ENCODE data around the gene DRGX. TPM values are rescaled to one million over a fixed set of nuclear protein-coding genes. Genes with fewer than 3 reads are reported as not detected.

DRGX gene
- total and polyA plus RNA-seq, 2 experiments from 2014 or later = not detected

- Histone ChIP-seq H3K27me3 (no peaks in the 10 kb centered on the region), H3K9me2 (replicated peaks; ENCODE audit: insufficient read depth) (no peaks in the 10 kb centered on the region), H4K20me1 (ENCODE audit: insufficient read depth, poor library complexity, severe bottlenecking) (no peaks in the 10 kb centered on the region), H3K9me3 (ENCODE audit: low read depth) (no peaks in the 10 kb centered on the region), H3K36me3 (replicated peaks; ENCODE audit: insufficient read depth, low read depth) (no peaks in the 10 kb centered on the region), H3K4me1 (ENCODE audit: insufficient read depth) (no peaks in the 10 kb centered on the region), H3K79me2 (no peaks in the 10 kb centered on the region), H2AFZ (no peak overlapping the region), H3K4me3 (no peak overlapping the region), H3K27ac (no peak overlapping the region), H3K4me2 (no peak overlapping the region)
- DNase-seq (ENCODE audit: low spot score) = no peak
- TF ChIP-seq EZH2phosphoT487 (IDR thresholded peaks at IDR 0.05; ENCODE audit: low read depth, severe bottlenecking, unreplicated experiment) (no peak), CTCF (IDR thresholded peaks at IDR 0.05; ENCODE audit: poor library complexity) (no peak), EZH2 (IDR thresholded peaks at IDR 0.05; ENCODE audit: borderline replicate concordance) (no peak)
- 90% methylated on average over 4 of the region's 4 CpGs for WGBS (ENCODE audit: low lambda C conversion rate, missing lambda C conversion rate)
Observed at GRCh38 chr10:49329146-49329505, 66.8 kb downstream of the DRGX start.

GRCh38 chr10:49328401-49329145 lies 67.3 kb downstream of the DRGX start:
- 82% methylated on average over 9 of the region's 9 CpGs for WGBS (ENCODE audit: low lambda C conversion rate, missing lambda C conversion rate)
- no peaks in the 10 kb centered on the region for H3K9me3 ChIP-seq (ENCODE audit: low read depth)
- H3K79me2 ChIP-seq = no peaks in the 10 kb centered on the region
- TF ChIP-seq EZH2 (IDR thresholded peaks at IDR 0.05; ENCODE audit: borderline replicate concordance) (no peak), EZH2phosphoT487 (IDR thresholded peaks at IDR 0.05; ENCODE audit: low read depth, severe bottlenecking, unreplicated experiment) (no peak), CTCF (IDR thresholded peaks at IDR 0.05; ENCODE audit: poor library complexity) (no peak)
- no peaks in the 10 kb centered on the region for H3K36me3 ChIP-seq (replicated peaks; ENCODE audit: insufficient read depth, low read depth)
- no peak overlapping the region for H2AFZ ChIP-seq
- no peaks in the 10 kb centered on the region for H4K20me1 ChIP-seq (ENCODE audit: insufficient read depth, poor library complexity, severe bottlenecking)
- no peak overlapping the region for H3K4me2 ChIP-seq
- H3K4me1 ChIP-seq (ENCODE audit: insufficient read depth) = no peaks in the 10 kb centered on the region
- H3K27me3 ChIP-seq = no peaks in the 10 kb centered on the region
- DNase-seq (ENCODE audit: low spot score) = no peak
- no peaks in the 10 kb centered on the region for H3K9me2 ChIP-seq (replicated peaks; ENCODE audit: insufficient read depth)
- no peak overlapping the region for H3K4me3 ChIP-seq
- H3K27ac ChIP-seq = no peak overlapping the region

- Histone ChIP-seq H3K9me2 (replicated peaks; ENCODE audit: insufficient read depth) (no peaks in the 10 kb centered on the region), H3K4me3 (no peak overlapping the region), H3K27me3 (no peaks in the 10 kb centered on the region), H4K20me1 (ENCODE audit: insufficient read depth, poor library complexity, severe bottlenecking) (no peaks in the 10 kb centered on the region), H3K27ac (no peak overlapping the region), H2AFZ (no peak overlapping the region), H3K4me1 (ENCODE audit: insufficient read depth) (no peaks in the 10 kb centered on the region), H3K79me2 (no peaks in the 10 kb centered on the region), H3K4me2 (no peak overlapping the region), H3K36me3 (replicated peaks; ENCODE audit: insufficient read depth, low read depth) (no peaks in the 10 kb centered on the region), H3K9me3 (ENCODE audit: low read depth) (no peaks in the 10 kb centered on the region)
- DNase-seq (ENCODE audit: low spot score) = no peak
- WGBS (ENCODE audit: low lambda C conversion rate, missing lambda C conversion rate) = 86% methylated on average over 7 of the region's 8 CpGs
- TF ChIP-seq EZH2phosphoT487 (IDR thresholded peaks at IDR 0.05; ENCODE audit: low read depth, severe bottlenecking, unreplicated experiment) (no peak), EZH2 (IDR thresholded peaks at IDR 0.05; ENCODE audit: borderline replicate concordance) (no peak), CTCF (IDR thresholded peaks at IDR 0.05; ENCODE audit: poor library complexity) (no peak)
Observed at GRCh38 chr10:49327036-49327813, 68.7 kb downstream of the DRGX start.
